Right cardiac atrium (tissue), 5 donors: ENCODE measurements around the gene AURKB. TPM values are rescaled to one million over a fixed set of nuclear protein-coding genes. Genes with fewer than 3 reads are reported as not detected.
A peak's percentile ranks its signal among the peaks of the same experiment; 100 is the strongest.

Source experiments
- ATAC-seq, 2 donors: fragments of 200-7000 bp; cut with Tn5 transposase; one replicate each; pipeline versions ENCODE4 v1.8.0 to v1.9.1; 2020; ENCODE audit warnings: moderate library complexity in 2 of 2, mild to moderate bottlenecking in 1 of 2
- DNase-seq, 3 donors: peaks; one replicate each; pipeline ENCODE4 v3.0.0-alpha.2; 2020
- H3K27ac ChIP-seq: one replicate; pipeline ENCODE4 v1.5.1; 2013; ENCODE audit warnings: mild to moderate bottlenecking, low read length, control low read depth, moderate library complexity
- H3K27me3 ChIP-seq: one replicate; pipeline ENCODE4 v1.6.1; 2013; ENCODE audit not compliant: control insufficient read depth, insufficient read depth
- H3K4me1 ChIP-seq: one replicate; pipeline ENCODE4 v1.6.1; 2013; ENCODE audit warnings: low read length; ENCODE audit not compliant: control insufficient read depth, insufficient read depth
- H3K4me3 ChIP-seq: one replicate; pipeline ENCODE4 v1.5.1; 2013; ENCODE audit warnings: low read length, control low read depth
- H3K9me3 ChIP-seq: one replicate; pipeline ENCODE4 v1.6.1; 2013; ENCODE audit warnings: low read length; ENCODE audit not compliant: control insufficient read depth
- WGBS: extraction: QIAGEN DNeasy Blood & Tissue Kit; methylation state at CpG from one replicate; pipeline ENCODE4 v1.1.7; 2013; 5-methylcytosine and 5-hydroxymethylcytosine counted together
- intact Hi-C, 4 donors: fragments of 100-400 bp; cut with DNase I; formaldehyde crosslinking; loops; one replicate each; pipeline versions ENCODE4 v1.11.0 to v1.14.0; 2022 to 2023
- polyA plus RNA-seq: library from polyadenylated mRNA; stranded (reverse); fragments of 200-250 nt; gene quantifications from one replicate; pipeline ENCODE4 v1.2.3, GENCODE V29; 2013
- total RNA-seq, 4 donors: library from RNA; stranded (reverse); fragmentation: NEBNext Ultra II Directional; extraction: Animal tissue kit (Norgen Biotek cat#: 25700); gene quantifications; one replicate each; pipeline ENCODE4 v1.2.1, GENCODE V29; 2021
- donor health status: healthy with polysubstance abuse.
- donor health status: DM: no; HTN: yes; CAD: no.
- donor health status: DM: no; HTN: no; CAD: no.
- donor health status: DM: no; HTN: yes; CAD: no; lungs with severe emphysema.
- donor health status: DM: yes; HTN: yes; CAD: no.

The AURKB gene
- total and polyA plus RNA-seq, 5 donors = 0.45 to 1.3 (median 1.1) TPM; not detected in 2

DNA sequence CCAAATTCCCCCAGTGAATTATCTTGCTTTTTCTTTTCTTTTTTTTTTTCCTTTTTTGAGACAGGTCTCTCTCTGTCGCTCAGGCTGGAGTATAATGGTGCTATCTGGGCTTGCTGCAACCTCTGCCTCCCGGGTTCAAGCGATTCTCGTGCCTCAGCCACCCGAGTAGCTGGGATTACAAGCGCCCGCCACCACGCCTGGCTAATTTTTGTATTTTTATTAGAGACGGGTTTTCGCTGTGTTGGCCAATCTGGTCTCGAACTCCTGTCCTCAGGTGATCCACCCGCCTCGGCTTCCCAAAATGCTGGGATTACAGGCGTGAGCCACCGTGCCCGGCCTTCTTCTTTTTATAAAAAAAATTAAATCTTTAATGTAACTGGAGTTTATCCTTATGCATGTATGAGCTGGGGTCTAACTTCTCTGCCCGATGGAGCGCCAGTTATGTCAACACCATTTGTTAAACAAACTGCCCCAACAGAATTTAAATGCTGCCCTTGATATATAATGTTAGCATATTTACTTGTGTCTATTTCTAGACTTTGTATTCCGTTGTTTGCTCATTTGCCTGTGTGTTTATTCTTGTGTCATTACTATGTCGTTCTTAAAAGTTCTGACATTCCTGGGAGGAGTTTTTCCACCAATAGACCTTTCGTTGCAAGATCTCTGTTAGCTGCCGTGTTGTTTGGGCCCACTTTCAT is 535 bp upstream of the AURKB start:
- WGBS = 16% methylated on average over 22 of the region's 22 CpGs
- peak in 1 of 2 donors; percentile 37 for ATAC-seq
- H3K4me3 ChIP-seq = peak overlapping the region; percentile 71
- intact Hi-C loops = no loop called here
- no peaks in the 10 kb centered on the region for H3K9me3 ChIP-seq
- H3K27me3 ChIP-seq = no peaks in the 10 kb centered on the region
- DNase-seq = no peak
- H3K27ac ChIP-seq = peak overlapping the region; percentile 69
- H3K4me1 ChIP-seq = peaks cover 5% of the 10 kb centered on the region

DNA sequence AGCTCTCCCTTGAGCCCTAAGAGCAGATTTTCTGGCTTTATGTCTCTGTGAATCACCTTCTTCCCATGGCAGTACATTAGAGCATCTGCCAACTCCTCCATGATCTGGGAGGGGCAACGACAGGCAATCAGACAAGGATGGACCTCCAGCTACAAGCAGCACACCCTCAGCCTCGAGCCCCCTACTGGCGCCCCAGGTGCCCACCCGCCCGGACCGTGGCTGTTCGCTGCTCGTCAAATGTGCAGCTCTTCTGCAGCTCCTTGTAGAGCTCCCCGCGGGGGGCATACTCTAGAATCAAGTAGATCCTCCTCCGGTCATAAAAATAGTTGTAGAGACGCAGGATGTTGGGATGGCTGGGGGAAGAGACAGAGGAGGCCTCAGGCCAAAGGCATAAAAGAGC is 3.8 kb downstream of the AURKB start:
- Histone ChIP-seq H3K9me3 (no peaks in the 10 kb centered on the region), H3K4me1 (peaks cover 5% of the 10 kb centered on the region), H3K27me3 (no peaks in the 10 kb centered on the region), H3K27ac (no peak overlapping the region), H3K4me3 (no peak overlapping the region)
- no peak for ATAC-seq
- intact Hi-C loops = no loop called here
- DNase-seq = no peak
- WGBS = 94% methylated on average over 12 of the region's 12 CpGs

- H3K27me3 ChIP-seq = no peaks in the 10 kb centered on the region
- intact Hi-C loops = no loop called here
- peak in 1 of 3 donors; percentile 54 for DNase-seq
- H3K4me1 ChIP-seq = peaks cover 1% of the 10 kb centered on the region
- no peak overlapping the region for H3K4me3 ChIP-seq
- H3K9me3 ChIP-seq = no peaks in the 10 kb centered on the region
- 85% methylated on average over 19 of the region's 19 CpGs for WGBS
- H3K27ac ChIP-seq = no peak overlapping the region
- no peak for ATAC-seq
Observed at GRCh38 chr17:8204761-8205555, 5.4 kb downstream of the AURKB start.

GRCh38 chr17:8192070-8192815 is 18.1 kb downstream of the AURKB start:
- ATAC-seq = peak; percentile 57 to 60

GRCh38 chr17:8190506-8190905 is 19.9 kb downstream of the AURKB start:
- H3K27ac ChIP-seq = peak overlapping the region; percentile 55
- H3K4me3 ChIP-seq = peak overlapping the region; percentile 15
- no peak for ATAC-seq
- no peaks in the 10 kb centered on the region for H3K9me3 ChIP-seq
- no peak for DNase-seq
- intact Hi-C loops = no loop called here
- no peaks in the 10 kb centered on the region for H3K27me3 ChIP-seq
- WGBS = 41% methylated on average over 6 of the region's 6 CpGs
- H3K4me1 ChIP-seq = peaks cover 9% of the 10 kb centered on the region

More at GRCh38 chr17:8192070-8192815, 18.1 kb downstream of the AURKB start:
- WGBS = 13% methylated on average over 12 of the region's 12 CpGs
- peak; percentile 78 to 92 (median 85) for DNase-seq
- Histone ChIP-seq H3K27me3 (no peaks in the 10 kb centered on the region), H3K27ac (peak overlapping the region; percentile 91), H3K4me3 (peak overlapping the region; percentile 35), H3K4me1 (peaks cover 12% of the 10 kb centered on the region), H3K9me3 (no peaks in the 10 kb centered on the region)
- intact Hi-C loops = no loop called here

- intact Hi-C loops = loop anchor here in 1 of 4 donors (10.0 kb wide), 1 partner anchor 65 kb away; the partner anchor contains the start of gene HES7
- peak within 1 kb of the TSS; percentile 98 for H3K27ac ChIP-seq
- H3K4me3 ChIP-seq = peak within 1 kb of the TSS; percentile 71
- WGBS = under 1% methylated on average over 70 of the region's 70 CpGs
- no peaks in the 10 kb centered on the region for H3K27me3 ChIP-seq
- ATAC-seq = peak; percentile 78 to 80
- H3K9me3 ChIP-seq = no peaks in the 10 kb centered on the region
- peak; percentile 98 to 99 (median 99) for DNase-seq
- peaks cover 9% of the 10 kb centered on the region for H3K4me1 ChIP-seq
Observed at GRCh38 chr17:8189711-8190477, 20.5 kb downstream of the AURKB start, which contains the start of gene BORCS6. Gene BORCS6 (minus strand): TSS chr17:8190180. CDS start chr17:8190140, 40 bp downstream.

- DNase-seq (peak; percentile 37 to 79 (median 73)), ATAC-seq (no peak)
- peak overlapping the region; percentile 98 for H3K27ac ChIP-seq
- no peaks in the 10 kb centered on the region for H3K9me3 ChIP-seq
- no peaks in the 10 kb centered on the region for H3K27me3 ChIP-seq
- peak overlapping the region; percentile 71 for H3K4me3 ChIP-seq
- peaks cover 9% of the 10 kb centered on the region for H3K4me1 ChIP-seq
- intact Hi-C loops = loop anchor here in 1 of 4 donors (10.0 kb wide), 1 partner anchor 64 kb away; the partner anchor contains the start of gene HES7
- WGBS = 4% methylated on average over 67 of the region's 67 CpGs
Observed at GRCh38 chr17:8189041-8189710, 21.2 kb downstream of the AURKB start.

DNA sequence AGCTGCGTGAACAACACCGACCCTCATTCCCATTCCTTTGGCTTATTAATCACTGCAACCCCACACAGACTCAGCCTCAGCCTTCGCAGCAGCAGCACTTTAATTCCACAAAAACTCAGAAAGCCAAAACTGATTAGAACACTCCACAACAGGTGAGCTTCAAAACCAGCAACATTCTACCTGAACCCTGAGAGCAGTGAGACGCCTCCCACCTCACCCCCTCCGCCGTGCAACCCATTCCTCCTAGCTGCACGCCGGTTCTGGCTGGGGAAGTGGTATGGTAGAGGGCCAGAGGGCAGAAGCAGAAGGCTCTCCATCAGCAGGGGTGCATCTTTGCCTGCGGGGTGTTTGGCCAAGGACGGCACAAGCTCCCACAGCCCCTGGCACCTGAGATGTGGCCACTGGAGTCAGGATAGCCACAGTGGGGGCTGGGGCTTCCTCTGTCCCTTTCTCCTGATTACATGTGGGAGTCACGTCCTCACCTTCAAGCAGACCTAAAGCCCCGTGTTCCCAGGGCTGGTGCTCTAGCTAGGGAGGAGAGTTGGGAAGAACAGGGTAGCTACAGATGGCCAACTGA is 22.0 kb downstream of the AURKB start:
- peaks cover 9% of the 10 kb centered on the region for H3K4me1 ChIP-seq
- H3K27ac ChIP-seq = peak overlapping the region; percentile 65
- intact Hi-C loops = loop anchor here in 1 of 4 donors (10.0 kb wide), 1 partner anchor 64 kb away; the partner anchor contains the start of gene HES7
- WGBS = 34% methylated on average over 12 of the region's 12 CpGs
- H3K27me3 ChIP-seq = no peaks in the 10 kb centered on the region
- H3K4me3 ChIP-seq = peak overlapping the region; percentile 71
- peak in 1 of 3 donors; percentile 60 for DNase-seq
- no peaks in the 10 kb centered on the region for H3K9me3 ChIP-seq
- ATAC-seq = no peak

DNA sequence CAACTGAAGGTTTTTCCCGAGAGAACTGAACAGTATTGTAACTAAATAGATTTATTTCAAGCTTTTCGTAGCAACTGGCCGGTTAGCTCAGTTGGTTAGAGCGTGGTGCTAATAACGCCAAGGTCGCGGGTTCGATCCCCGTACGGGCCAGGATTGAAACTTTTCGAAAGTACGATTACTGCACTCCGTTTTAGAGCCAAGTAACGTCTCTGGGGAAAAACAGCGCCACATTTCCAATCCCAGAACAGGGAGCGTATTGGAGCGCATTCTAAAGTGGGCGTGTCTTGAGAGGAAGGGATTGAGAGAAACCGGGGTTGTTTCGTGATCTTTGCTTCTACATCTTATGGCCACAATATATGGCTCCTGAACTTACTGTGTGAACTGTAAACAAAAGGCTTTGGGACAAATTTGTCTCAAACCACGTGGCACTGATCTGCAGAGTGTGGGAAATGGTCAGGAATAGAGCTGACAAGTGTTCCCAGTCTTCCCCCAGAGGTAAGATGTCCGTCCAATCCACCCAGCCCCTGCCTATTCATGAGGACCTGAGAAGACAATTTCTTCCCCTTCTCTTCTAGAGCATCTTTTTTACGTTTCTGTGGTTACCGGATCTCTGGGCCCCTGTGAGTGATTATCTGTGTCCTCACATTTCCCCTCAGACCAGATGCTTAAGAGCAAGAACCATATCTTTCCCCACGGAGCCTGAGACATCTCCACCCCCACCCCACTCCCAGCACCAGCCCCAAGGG is 22.7 kb downstream of the AURKB start:
- intact Hi-C loops = loop anchor here in 3 of 4 donors (2.0 to 10.0 kb wide), 5 partner anchors 33 to 69 kb away; partner anchors contain the start of genes HES7 (in 2 of the 3) and ALOXE3 (in 1 of the 3)
- H3K4me1 ChIP-seq = peaks cover 9% of the 10 kb centered on the region
- H3K9me3 ChIP-seq = no peaks in the 10 kb centered on the region
- ATAC-seq (peak; percentile 70), DNase-seq (peak; percentile 89 to 95 (median 94))
- no peak overlapping the region for H3K4me3 ChIP-seq
- WGBS = under 1% methylated on average over 25 of the region's 25 CpGs
- peak overlapping the region; percentile 96 for H3K27ac ChIP-seq
- H3K27me3 ChIP-seq = no peaks in the 10 kb centered on the region
